Measurements from ENCODE around the gene CST4. TPM values are rescaled to one million over a fixed set of nuclear protein-coding genes. Genes with fewer than 3 reads are reported as not detected.

The CST4 gene
- total and polyA plus RNA-seq, 2 donors (not counting 3 experiments of a cell fraction or from before 2014, with no cell fraction given): not detected

- H3K9me3 ChIP-seq (replicated peaks; ENCODE audit: control insufficient read depth, insufficient read depth, low read length): no peaks in the 10 kb centered on the region
- H2AFZ ChIP-seq (ENCODE audit: low read depth, low read length): no peak overlapping the region
- H3K79me2 ChIP-seq (ENCODE audit: control insufficient read depth, insufficient read depth, low read length): no peaks in the 10 kb centered on the region
- TF ChIP-seq POLR2A (IDR thresholded peaks at IDR 0.05; ENCODE audit: low read depth, low read length) (no peak), POLR2AphosphoS5 (IDR thresholded peaks at IDR 0.05; ENCODE audit: insufficient read depth, low read depth, low read length) (no peak), MAX (IDR thresholded peaks at IDR 0.05; ENCODE audit: insufficient read depth, insufficient read length) (no peak), CTCF (IDR thresholded peaks at IDR 0.05; ENCODE audit: extremely low read depth in 1 of 2, insufficient read depth in 1 of 2, low read depth in 1 of 2, low read length in 2 of 2) (no peak), JUN (IDR thresholded peaks at IDR 0.05; ENCODE audit: borderline replicate concordance, insufficient read depth, insufficient read length, low read depth) (no peak), GATA2 (IDR thresholded peaks at IDR 0.05; ENCODE audit: insufficient read depth, insufficient read length, low read depth, low read length) (no peak), EZH2 (IDR thresholded peaks at IDR 0.05; ENCODE audit: borderline replicate concordance, low read depth, low read length, severe bottlenecking) (no peak)
- peaks cover 16% of the 10 kb centered on the region for H3K4me1 ChIP-seq (ENCODE audit: control insufficient read depth, extremely low read depth, insufficient read depth, low read length)
- H4K20me1 ChIP-seq (replicated peaks; ENCODE audit: control insufficient read depth, extremely low read depth, insufficient read depth, low read length): no peaks in the 10 kb centered on the region
- H3K36me3 ChIP-seq (ENCODE audit: control insufficient read depth in 2 of 2, extremely low read depth in 1 of 2, insufficient read depth in 2 of 2, low read length in 2 of 2): no peaks in the 10 kb centered on the region
- no peak overlapping the region for H3K9ac ChIP-seq (replicated peaks; ENCODE audit: extremely low read depth, insufficient read depth, low read length)
- no peak overlapping the region for H3K4me2 ChIP-seq (ENCODE audit: insufficient read depth, low read length)
- no peak overlapping the region for H3K27ac ChIP-seq (ENCODE audit: insufficient read depth, low read depth, low read length)
- dilution Hi-C loops (cut with MboI; ENCODE audit: extremely low pct_ligation_motif_present, low sequenced_read_pairs): no loop called here
- BruUV-seq (replicated peaks): no TSS peak
- FAIRE-seq (no peak), DNase-seq (ENCODE audit: low read depth, low spot score) (no peak)
- no peaks in the 10 kb centered on the region for H3K9me1 ChIP-seq (replicated peaks; ENCODE audit: control insufficient read depth, extremely low read depth, insufficient read depth, low read length)
- no peaks in the 10 kb centered on the region for H3K27me3 ChIP-seq (ENCODE audit: control insufficient read depth in 2 of 2, insufficient read depth in 2 of 2, low read length in 2 of 2)
- CTCF ChIA-PET: interaction anchor here (0.8 to 2.2 kb wide), 2 partner anchors 13 to 22 kb away, joined by 3 to 10 read pairs; no protein-coding TSS in a partner anchor
- POLR2A ChIA-PET: no interaction called here
- intact Hi-C loops (cut with micrococcal nuclease): loop anchor here (10.0 kb wide), 1 partner anchor 58 kb away; the partner anchor contains the start of gene CST9
- no peak overlapping the region for H3K4me3 ChIP-seq (replicated peaks in 1 of 3; ENCODE audit: insufficient read depth in 1 of 3, low read depth in 1 of 3, low read length in 3 of 3)
These were observed 26.5 kb downstream of the CST4 start for GRCh38 chr20:23662276-23662870.
